Spleen (tissue), 11 donors: ENCODE data around the gene TTC24. TPM values are rescaled to one million over a fixed set of nuclear protein-coding genes. Genes with fewer than 3 reads are reported as not detected.

Experiments
- DNase-seq: peaks from one replicate; pipeline ENCODE4 v3.0.0-alpha.2; 2020
- H3K27ac ChIP-seq, 8 donors: fragments of 200-600 bp; sonication (generic) in 7 of 8; 1 replicate in 4 of 8; 2 replicates in 4 of 8; pipeline versions ENCODE4 v1.5.0 to v1.8.0; 2016 to 2021; ENCODE audit warnings: inconsistent platforms in 4 of 8, mild to moderate bottlenecking in 4 of 8, moderate library complexity in 1 of 8
- H3K27me3 ChIP-seq, 7 donors: fragments of 200-600 bp; sonication (generic) in 6 of 7; replicated peaks in 1 of 7; 1 replicate in 4 of 7; 2 replicates in 3 of 7; pipeline versions ENCODE4 v1.5.0 to v1.8.0; 2016 to 2021; ENCODE audit warnings: inconsistent platforms in 3 of 7, mild to moderate bottlenecking in 1 of 7
- H3K36me3 ChIP-seq, 6 donors: fragments of 200-600 bp; sonication (generic) in 5 of 6; 1 replicate in 4 of 6; 2 replicates in 2 of 6; pipeline versions ENCODE4 v1.5.0 to v1.8.0; 2016 to 2021; ENCODE audit warnings: inconsistent platforms in 2 of 6
- H3K4me1 ChIP-seq, 6 donors: fragments of 200-600 bp; sonication (generic) in 5 of 6; 1 replicate in 3 of 6; 2 replicates in 3 of 6; pipeline versions ENCODE4 v1.5.0 to v1.8.0; 2016 to 2021; ENCODE audit warnings: inconsistent platforms in 3 of 6
- H3K4me3 ChIP-seq, 8 donors: fragments of 200-600 bp; sonication (generic) in 7 of 8; 1 replicate in 4 of 8; 2 replicates in 4 of 8; pipeline versions ENCODE4 v1.5.0 to v1.8.0; 2016 to 2021; ENCODE audit warnings: inconsistent platforms in 4 of 8, mild to moderate bottlenecking in 4 of 8, moderate library complexity in 2 of 8
- H3K9me3 ChIP-seq, 8 donors: fragments of 200-600 bp; sonication (generic) in 7 of 8; 1 replicate in 4 of 8; 2 replicates in 4 of 8; pipeline versions ENCODE4 v1.5.0 to v1.8.0; 2016 to 2021; ENCODE audit warnings: inconsistent platforms in 4 of 8
- POLR2A ChIP-seq, 3 donors: fragments of 450-650 bp; IDR thresholded peaks; one replicate each; pipeline ENCODE4 v1.5.1; 2017; ENCODE audit warnings: antibody characterized with exemption in 3 of 3, mild to moderate bottlenecking in 1 of 3
- POLR2AphosphoS5 ChIP-seq, 3 donors: sonication (generic); formaldehyde crosslinking; IDR thresholded peaks; one replicate each; pipeline ENCODE4 v1.5.1; 2017; ENCODE audit warnings: antibody characterized with exemption in 3 of 3
- WGBS, 5 donors: extraction: QIAGEN DNeasy Blood & Tissue Kit in 3 of 5; methylation state at CpG; one replicate each; pipeline versions ENCODE4 v1.1.5 to v1.1.7; 2013 to 2018; 5-methylcytosine and 5-hydroxymethylcytosine counted together
- intact Hi-C: fragments of 100-400 bp; cut with DNase I; formaldehyde crosslinking; loops from one replicate; pipeline ENCODE4 v1.15.0; 2023; ENCODE audit warnings: low total_unique reads
- polyA plus RNA-seq, 3 donors: library from polyadenylated mRNA; stranded (reverse); fragments of 200-250 nt; gene quantifications; one replicate each; pipeline ENCODE4 v1.2.1, GENCODE V29; 2013
- total RNA-seq, 7 donors: library from RNA; depleted of rRNA in 3 of 7; stranded (reverse); fragments of >200 nt in 3 of 7; fragmentation: NEBNext Ultra II Directional in 4 of 7; extraction: Animal tissue kit (Norgen Biotek cat#: 25700) in 4 of 7; gene quantifications; one replicate each; pipeline versions ENCODE4 v1.1.0 to v1.2.1, GENCODE V29; 2016 to 2021
- TF ChIP-seq, protein P1 (sequence below), 11 experiments: fragments of 200-600 bp in 7 of 11; fragments of 450-650 bp in 4 of 11; sonication (generic) in 4 of 11; IDR thresholded peaks in 8 of 11; conservative IDR thresholded peaks in 3 of 11; 1 replicate in 7 of 11; 2 replicates in 4 of 11; pipeline versions ENCODE4 v1.4.0 to v1.8.0; 2016 to 2021; ENCODE audit warnings: antibody characterized with exemption in 11 of 11, inconsistent platforms in 4 of 11, mild to moderate bottlenecking in 1 of 11
- donor health status: healthy with polysubstance abuse.
- donor health status: DM: no; HTN: no; CAD: no; lungs with moderate emphysema.
- donor health status: DM: no; HTN: no; CAD: no.
- donor health status: Bipolar disorder and iron deficiency.
- donor health status: healthy.
- donor health status: DM: no; HTN: no; CAD: no.
- donor health status: DM: yes; HTN: yes; CAD: no.

TTC24 gene
- total and polyA plus RNA-seq, 10 donors: 2.3 to 6.4 (median 4.0) TPM

DNA sequence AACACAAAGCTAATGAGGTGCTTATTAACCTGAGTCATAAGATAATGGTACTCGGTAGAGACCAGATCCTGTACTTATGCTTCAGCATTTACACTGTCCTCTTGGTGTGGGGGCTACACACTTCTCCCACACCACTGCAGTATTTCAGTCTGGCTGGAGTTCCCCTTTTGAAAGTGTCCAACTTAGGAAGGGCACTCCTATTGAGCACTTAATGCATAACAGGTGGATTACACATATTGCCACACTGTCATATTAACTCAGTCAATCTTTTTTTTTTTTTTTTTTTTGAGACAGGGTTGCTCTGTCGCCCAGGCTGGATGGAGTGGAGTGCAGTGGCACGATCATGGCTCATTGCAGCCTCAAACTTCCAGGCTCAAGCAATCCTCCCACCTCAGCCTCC, 20.3 kb downstream of the TTC24 start:
- intact Hi-C loops: loop anchor here (10.0 kb wide), 1 partner anchor 115 kb away; no protein-coding TSS in a partner anchor
- Histone ChIP-seq H3K9me3 (no peaks in the 10 kb centered on the region), H3K4me3 (peak overlapping the region in 1 of 8 donors; percentile 89), H3K27me3 (no peaks in the 10 kb centered on the region), H3K27ac (no peak overlapping the region), H3K36me3 (peaks cover 0 to 43% (median 40%) of the 10 kb centered on the region in 6 donors), H3K4me1 (peaks cover 8 to 41% (median 28%) of the 10 kb centered on the region in 6 donors)
- no peak for DNase-seq
- no peak for TF ChIP-seq POLR2A (IDR thresholded peaks at IDR 0.05)
- TF ChIP-seq, protein P1, sequence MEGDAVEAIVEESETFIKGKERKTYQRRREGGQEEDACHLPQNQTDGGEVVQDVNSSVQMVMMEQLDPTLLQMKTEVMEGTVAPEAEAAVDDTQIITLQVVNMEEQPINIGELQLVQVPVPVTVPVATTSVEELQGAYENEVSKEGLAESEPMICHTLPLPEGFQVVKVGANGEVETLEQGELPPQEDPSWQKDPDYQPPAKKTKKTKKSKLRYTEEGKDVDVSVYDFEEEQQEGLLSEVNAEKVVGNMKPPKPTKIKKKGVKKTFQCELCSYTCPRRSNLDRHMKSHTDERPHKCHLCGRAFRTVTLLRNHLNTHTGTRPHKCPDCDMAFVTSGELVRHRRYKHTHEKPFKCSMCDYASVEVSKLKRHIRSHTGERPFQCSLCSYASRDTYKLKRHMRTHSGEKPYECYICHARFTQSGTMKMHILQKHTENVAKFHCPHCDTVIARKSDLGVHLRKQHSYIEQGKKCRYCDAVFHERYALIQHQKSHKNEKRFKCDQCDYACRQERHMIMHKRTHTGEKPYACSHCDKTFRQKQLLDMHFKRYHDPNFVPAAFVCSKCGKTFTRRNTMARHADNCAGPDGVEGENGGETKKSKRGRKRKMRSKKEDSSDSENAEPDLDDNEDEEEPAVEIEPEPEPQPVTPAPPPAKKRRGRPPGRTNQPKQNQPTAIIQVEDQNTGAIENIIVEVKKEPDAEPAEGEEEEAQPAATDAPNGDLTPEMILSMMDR (IDR thresholded peaks at IDR 0.05 in 8 of 11, conservative IDR thresholded peaks at IDR 0.05 in 3 of 11): peak in 2 of 11 experiments; percentile 12 to 16
- no peak for TF ChIP-seq POLR2AphosphoS5 (IDR thresholded peaks at IDR 0.05)
- WGBS, 5 donors: 37 to 66% (median 48%) methylated on average over 3 of the region's 3 CpGs

DNA sequence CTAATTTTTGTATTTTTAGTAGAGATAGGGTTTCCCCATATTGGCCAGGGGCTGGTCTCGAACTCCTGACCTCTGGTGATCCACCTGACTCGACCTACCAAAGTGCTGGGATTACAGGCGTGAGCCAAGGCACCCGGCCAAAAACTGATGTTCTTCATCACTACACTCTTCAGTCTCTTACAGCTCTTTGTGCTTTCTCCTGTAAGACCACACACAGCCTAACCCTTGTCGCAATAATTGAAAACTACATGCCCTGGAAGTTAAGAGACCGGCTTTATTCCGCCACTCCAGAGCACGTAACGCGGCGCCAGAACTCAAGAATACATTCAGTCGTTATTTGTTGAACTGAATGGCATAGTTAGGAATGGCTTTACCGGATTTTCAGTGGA, 21.2 kb downstream of the TTC24 start:
- Histone ChIP-seq H3K27me3 (no peaks in the 10 kb centered on the region), H3K9me3 (no peaks in the 10 kb centered on the region), H3K4me1 (peaks cover 8 to 41% (median 28%) of the 10 kb centered on the region in 6 donors), H3K27ac (peak overlapping the region in 7 of 8 donors; percentile 71 to 88 (median 81)), H3K4me3 (peak overlapping the region; percentile 70 to 89 (median 80)), H3K36me3 (peaks cover 0 to 34% (median 30%) of the 10 kb centered on the region in 6 donors)
- DNase-seq: no peak
- WGBS, 5 donors: 2 to 4% (median 3%) methylated on average over 13 of the region's 13 CpGs
- TF ChIP-seq POLR2AphosphoS5 (IDR thresholded peaks at IDR 0.05) (no peak), POLR2A (IDR thresholded peaks at IDR 0.05) (no peak)
- TF ChIP-seq, protein P1 (IDR thresholded peaks at IDR 0.05 in 8 of 11, conservative IDR thresholded peaks at IDR 0.05 in 3 of 11): no peak
- intact Hi-C loops: loop anchor here (10.0 kb wide), 1 partner anchor 116 kb away; no protein-coding TSS in a partner anchor

DNA sequence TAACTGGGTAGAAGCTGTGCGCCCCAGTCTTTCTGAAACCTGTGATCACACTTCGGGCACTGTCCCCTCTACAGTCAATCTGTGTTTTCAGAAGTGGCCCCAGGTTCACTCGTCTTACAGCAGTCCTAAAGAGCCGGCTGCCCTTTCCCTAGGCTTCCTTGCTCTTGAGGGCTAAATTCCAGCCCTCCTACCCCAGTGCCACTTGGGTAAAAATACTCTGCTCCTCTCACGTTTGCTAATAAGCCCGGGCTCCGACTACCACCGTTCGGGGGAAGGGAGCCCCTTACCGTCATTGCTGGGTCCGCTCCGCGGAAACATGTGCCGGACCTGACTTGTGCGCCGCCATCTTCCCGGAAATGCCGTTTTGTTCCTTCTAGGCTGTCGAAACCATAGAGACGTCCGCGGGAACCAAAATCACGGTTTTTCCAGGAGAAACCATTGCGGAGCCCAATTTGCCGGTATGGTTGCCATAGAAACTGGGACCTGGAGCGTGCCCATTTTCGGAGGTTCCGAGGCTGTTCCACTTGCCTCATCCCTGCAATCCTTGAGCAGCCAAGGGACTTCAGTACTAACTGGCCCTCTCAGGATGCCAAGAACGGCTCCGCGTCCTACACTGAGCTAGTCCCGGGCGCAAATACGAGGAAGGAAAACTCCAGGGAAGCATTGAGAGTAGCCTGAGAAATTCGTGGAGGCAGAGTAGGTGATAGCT, 21.8 kb downstream of the TTC24 start, which contains the start of gene GPATCH4:
TSS of gene GPATCH4 (minus strand) at position 358 of the 709 bp plus-strand sequence.
- H3K27ac ChIP-seq: peak within 1 kb of the TSS; percentile 71 to 88 (median 79)
- 0 to 1% (median 0%) methylated on average over 17 to 35 of the region's 35 CpGs for WGBS, 5 donors
- TF ChIP-seq POLR2A (IDR thresholded peaks at IDR 0.05) (no peak), POLR2AphosphoS5 (IDR thresholded peaks at IDR 0.05) (peak; percentile 55 to 85 (median 76))
- TF ChIP-seq, protein P1 (IDR thresholded peaks at IDR 0.05 in 8 of 11, conservative IDR thresholded peaks at IDR 0.05 in 3 of 11): no peak
- peak; percentile 93 for DNase-seq
- no peaks in the 10 kb centered on the region for H3K27me3 ChIP-seq
- peak within 1 kb of the TSS; percentile 70 to 89 (median 80) for H3K4me3 ChIP-seq
- peaks cover 8 to 41% (median 28%) of the 10 kb centered on the region in 6 donors for H3K4me1 ChIP-seq
- H3K36me3 ChIP-seq: peaks cover 0 to 29% (median 25%) of the 10 kb centered on the region in 6 donors
- H3K9me3 ChIP-seq: no peaks in the 10 kb centered on the region
- intact Hi-C loops: loop anchor here (10.0 kb wide), 1 partner anchor 116 kb away; no protein-coding TSS in a partner anchor

DNA sequence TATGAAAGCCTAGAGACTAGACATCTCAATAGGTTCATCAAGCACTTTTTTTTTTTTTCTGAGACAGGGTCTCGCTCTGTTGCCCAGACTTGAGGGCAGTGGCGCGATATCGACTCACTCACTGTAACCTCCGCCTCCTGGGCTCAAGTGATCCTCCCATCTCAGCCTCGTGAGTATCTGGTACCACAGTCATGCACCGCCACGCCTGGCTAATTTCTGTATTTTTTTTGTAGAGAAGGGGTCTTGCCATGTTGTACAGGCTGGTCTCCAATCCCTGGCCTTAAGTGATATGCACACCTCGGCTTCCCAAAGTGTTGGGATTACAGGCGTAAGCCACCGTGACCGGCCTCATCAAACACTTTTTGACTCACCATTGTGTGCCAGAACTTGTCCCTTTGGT, 22.4 kb downstream of the TTC24 start:
- intact Hi-C loops: loop anchor here (10.0 kb wide), 1 partner anchor 117 kb away; no protein-coding TSS in a partner anchor
- H3K9me3 ChIP-seq: no peaks in the 10 kb centered on the region
- peak overlapping the region; percentile 71 to 88 (median 79) for H3K27ac ChIP-seq
- DNase-seq: no peak
- WGBS, 5 donors: 70 to 78% (median 76%) methylated on average over 12 of the region's 12 CpGs
- H3K4me1 ChIP-seq: peaks cover 8 to 43% (median 28%) of the 10 kb centered on the region in 6 donors
- TF ChIP-seq, protein P1 (IDR thresholded peaks at IDR 0.05 in 8 of 11, conservative IDR thresholded peaks at IDR 0.05 in 3 of 11): no peak
- TF ChIP-seq POLR2AphosphoS5 (IDR thresholded peaks at IDR 0.05) (no peak), POLR2A (IDR thresholded peaks at IDR 0.05) (no peak)
- no peaks in the 10 kb centered on the region for H3K27me3 ChIP-seq
- peaks cover 0 to 22% (median 19%) of the 10 kb centered on the region in 6 donors for H3K36me3 ChIP-seq
- H3K4me3 ChIP-seq: peak overlapping the region; percentile 70 to 89 (median 80)
